K562 (cell line): ENCODE measurements around the gene ZNF488. TPM values are rescaled to one million over a fixed set of nuclear protein-coding genes. Genes with fewer than 3 reads are reported as not detected.

Experiments used
- ATF7 ChIP-seq: fragments of 450-650 bp; IDR thresholded peaks from 2 replicates; pipeline ENCODE4 v1.7.1; 2014; ENCODE audit warnings: mild to moderate bottlenecking, moderate library complexity
- BHLHE40 ChIP-seq: IDR thresholded peaks from 2 replicates; pipeline ENCODE4 v1.6.1; 2011; ENCODE audit warnings: low read length, improper control_type of control experiment
- JUN ChIP-seq, 2 experiments: sonication (generic) in 1 of 2; formaldehyde crosslinking in 1 of 2; IDR thresholded peaks; 2 replicates each; pipeline versions ENCODE4 v1.6.1 to v1.8.0; 2012 to 2022; ENCODE audit warnings: borderline replicate concordance in 2 of 2, mild to moderate bottlenecking in 2 of 2, improper control_type of control experiment in 1 of 2, low read depth in 1 of 2, low read length in 1 of 2, missing genetic modification reagents in 1 of 2
- JUND ChIP-seq, 2 experiments: IDR thresholded peaks; 2 replicates in 1 of 2; 3 replicates in 1 of 2; pipeline ENCODE4 v1.6.1; 2011; ENCODE audit warnings: borderline replicate concordance in 2 of 2, low read depth in 2 of 2, low read length in 2 of 2, improper control_type of control experiment in 1 of 2, missing biosample characterization in 1 of 2, missing genetic modification characterization in 1 of 2, missing genetic modification reagents in 1 of 2
- POLR2G ChIP-seq: fragments of 200-400 bp; formaldehyde crosslinking; IDR thresholded peaks from 2 replicates; pipeline ENCODE4 v1.6.1; 2017; ENCODE audit warnings: low read depth, mild to moderate bottlenecking, antibody characterized with exemption, low read length, moderate library complexity
- RAD21 ChIP-seq, 2 experiments: fragments of 250-450 bp in 1 of 2; fragments of 450-650 bp in 1 of 2; sonication (Bioruptor Pico) in 1 of 2; formaldehyde crosslinking in 1 of 2; IDR thresholded peaks in 1 of 2; conservative IDR thresholded peaks in 1 of 2; 2 replicates each; pipeline versions ENCODE4 v1.4.0 to v1.8.0; 2020 to 2022; ENCODE audit warnings: mild to moderate bottlenecking in 2 of 2, moderate library complexity in 1 of 2
- SMC3 ChIP-seq: conservative IDR thresholded peaks from 2 replicates; pipeline ENCODE4 v1.6.1; 2011; ENCODE audit warnings: low read depth, low read length, improper control_type of control experiment; ENCODE audit not compliant: insufficient read depth
- SPI1 ChIP-seq: IDR thresholded peaks from 2 replicates; pipeline ENCODE4 v1.6.1; 2011; ENCODE audit warnings: low read depth, low read length, control low read depth, borderline replicate concordance
- ZNF24 ChIP-seq: fragments of 450-650 bp; IDR thresholded peaks from 2 replicates; pipeline ENCODE4 v1.6.1; 2016
- ZNF695 ChIP-seq: fragments of 450-650 bp; formaldehyde crosslinking; IDR thresholded peaks from 2 replicates; pipeline ENCODE4 v1.4.0; 2020; ENCODE audit warnings: mild to moderate bottlenecking, moderate library complexity
- polyA plus RNA-seq, 8 experiments: library from polyadenylated mRNA; depleted of rRNA in 4 of 8; stranded (reverse) in 5 of 8; unstranded in 3 of 8; fragments of >200 nt; fragmentation: Nextera tagmentation in 2 of 8; fragmentation: Illumina TruSeq in 1 of 8; extraction: Ambion mirVana in 2 of 8; extraction: Trizol in 1 of 8; gene quantifications; 2 replicates each; pipeline versions ENCODE4 v1.2.1 to v1.2.3, GENCODE V29; 2011 to 2014; ENCODE audit warnings: inconsistent platforms in 1 of 8, missing spikeins in 1 of 8
- total RNA-seq, 7 experiments: library from RNA; depleted of rRNA in 6 of 7; stranded (reverse); fragments of >200 nt in 6 of 7; fragmentation: Illumina TruSeq in 2 of 7; extraction: Trizol in 2 of 7; gene quantifications; 2 replicates each; pipeline versions ENCODE4 v1.2.1 to v1.2.3, GENCODE V29; 2011 to 2021; ENCODE audit warnings: low replicate concordance in 1 of 7
- TF ChIP-seq, protein P1 (sequence below), 2 experiments: fragments of 450-650 bp; formaldehyde crosslinking in 1 of 2; IDR thresholded peaks; 2 replicates each; pipeline versions ENCODE4 v1.4.0 to v1.6.1; 2014 to 2020; ENCODE audit warnings: mild to moderate bottlenecking in 2 of 2, borderline replicate concordance in 1 of 2, low read depth in 1 of 2
- TF ChIP-seq, protein P2 (sequence below): fragments of 450-650 bp; formaldehyde crosslinking; IDR thresholded peaks from 2 replicates; pipeline ENCODE4 v1.4.0; 2020; ENCODE audit warnings: mild to moderate bottlenecking, moderate library complexity
- TF ChIP-seq, protein P3 (sequence below): fragments of 250-450 bp; sonication (Bioruptor Pico); IDR thresholded peaks from 2 replicates; pipeline ENCODE4 v1.5.0; 2021; ENCODE audit warnings: mild to moderate bottlenecking, borderline replicate concordance

Gene ZNF488
- total and polyA plus RNA-seq, 9 of the 15 experiments (the other 6 are each of a cell fraction or from before 2014, with no cell fraction given), result 0.03 to 0.09 (median 0.05) TPM; not detected in 3

- TF ChIP-seq, protein P1, sequence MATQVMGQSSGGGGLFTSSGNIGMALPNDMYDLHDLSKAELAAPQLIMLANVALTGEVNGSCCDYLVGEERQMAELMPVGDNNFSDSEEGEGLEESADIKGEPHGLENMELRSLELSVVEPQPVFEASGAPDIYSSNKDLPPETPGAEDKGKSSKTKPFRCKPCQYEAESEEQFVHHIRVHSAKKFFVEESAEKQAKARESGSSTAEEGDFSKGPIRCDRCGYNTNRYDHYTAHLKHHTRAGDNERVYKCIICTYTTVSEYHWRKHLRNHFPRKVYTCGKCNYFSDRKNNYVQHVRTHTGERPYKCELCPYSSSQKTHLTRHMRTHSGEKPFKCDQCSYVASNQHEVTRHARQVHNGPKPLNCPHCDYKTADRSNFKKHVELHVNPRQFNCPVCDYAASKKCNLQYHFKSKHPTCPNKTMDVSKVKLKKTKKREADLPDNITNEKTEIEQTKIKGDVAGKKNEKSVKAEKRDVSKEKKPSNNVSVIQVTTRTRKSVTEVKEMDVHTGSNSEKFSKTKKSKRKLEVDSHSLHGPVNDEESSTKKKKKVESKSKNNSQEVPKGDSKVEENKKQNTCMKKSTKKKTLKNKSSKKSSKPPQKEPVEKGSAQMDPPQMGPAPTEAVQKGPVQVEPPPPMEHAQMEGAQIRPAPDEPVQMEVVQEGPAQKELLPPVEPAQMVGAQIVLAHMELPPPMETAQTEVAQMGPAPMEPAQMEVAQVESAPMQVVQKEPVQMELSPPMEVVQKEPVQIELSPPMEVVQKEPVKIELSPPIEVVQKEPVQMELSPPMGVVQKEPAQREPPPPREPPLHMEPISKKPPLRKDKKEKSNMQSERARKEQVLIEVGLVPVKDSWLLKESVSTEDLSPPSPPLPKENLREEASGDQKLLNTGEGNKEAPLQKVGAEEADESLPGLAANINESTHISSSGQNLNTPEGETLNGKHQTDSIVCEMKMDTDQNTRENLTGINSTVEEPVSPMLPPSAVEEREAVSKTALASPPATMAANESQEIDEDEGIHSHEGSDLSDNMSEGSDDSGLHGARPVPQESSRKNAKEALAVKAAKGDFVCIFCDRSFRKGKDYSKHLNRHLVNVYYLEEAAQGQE (IDR thresholded peaks at IDR 0.05; ENCODE audit: borderline replicate concordance), result peak; percentile 93
- TF ChIP-seq, protein P1 (CRISPR knock-in tag; IDR thresholded peaks at IDR 0.05; ENCODE audit: low read depth), result no peak
- no peak for TF ChIP-seq ZNF695 (CRISPR knock-in tag)
- 0 out of 2 replicates have a peak, but pooled peaks have one; percentile 8 for TF ChIP-seq ZNF24
- TF ChIP-seq ATF7, result peak; percentile 89
- TF ChIP-seq SMC3, result peak; percentile 96
- TF ChIP-seq JUND (IDR thresholded peaks at IDR 0.05; ENCODE audit: borderline replicate concordance, low read depth, low read length), result peak; percentile 79
- TF ChIP-seq JUND (tag; IDR thresholded peaks at IDR 0.05; ENCODE audit: borderline replicate concordance, low read depth, low read length), result peak; percentile 61
- peak; percentile 55; the same call in 1 of the 2 replicates for TF ChIP-seq JUN (IDR thresholded peaks at IDR 0.05; ENCODE audit: borderline replicate concordance, low read depth, low read length)
- TF ChIP-seq JUN (CRISPR knock-in tag; IDR thresholded peaks at IDR 0.05; ENCODE audit: borderline replicate concordance), result no peak
- no peak for TF ChIP-seq SPI1
- TF ChIP-seq BHLHE40, result peak; percentile 20; the same call in 1 of the 2 replicates
- TF ChIP-seq, protein P2, sequence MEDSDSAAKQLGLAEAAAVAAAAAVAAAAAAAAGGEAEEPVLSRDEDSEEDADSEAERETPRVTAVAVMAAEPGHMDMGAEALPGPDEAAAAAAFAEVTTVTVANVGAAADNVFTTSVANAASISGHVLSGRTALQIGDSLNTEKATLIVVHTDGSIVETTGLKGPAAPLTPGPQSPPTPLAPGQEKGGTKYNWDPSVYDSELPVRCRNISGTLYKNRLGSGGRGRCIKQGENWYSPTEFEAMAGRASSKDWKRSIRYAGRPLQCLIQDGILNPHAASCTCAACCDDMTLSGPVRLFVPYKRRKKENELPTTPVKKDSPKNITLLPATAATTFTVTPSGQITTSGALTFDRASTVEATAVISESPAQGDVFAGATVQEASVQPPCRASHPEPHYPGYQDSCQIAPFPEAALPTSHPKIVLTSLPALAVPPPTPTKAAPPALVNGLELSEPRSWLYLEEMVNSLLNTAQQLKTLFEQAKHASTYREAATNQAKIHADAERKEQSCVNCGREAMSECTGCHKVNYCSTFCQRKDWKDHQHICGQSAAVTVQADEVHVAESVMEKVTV (CRISPR knock-in tag), result peak; percentile 91
- peak; percentile 91 to 97 for TF ChIP-seq RAD21 (CRISPR knock-in tag; conservative IDR thresholded peaks at IDR 0.05 in 1 of 2, IDR thresholded peaks at IDR 0.05 in 1 of 2)
- TF ChIP-seq POLR2G, result no peak
- TF ChIP-seq, protein P3, sequence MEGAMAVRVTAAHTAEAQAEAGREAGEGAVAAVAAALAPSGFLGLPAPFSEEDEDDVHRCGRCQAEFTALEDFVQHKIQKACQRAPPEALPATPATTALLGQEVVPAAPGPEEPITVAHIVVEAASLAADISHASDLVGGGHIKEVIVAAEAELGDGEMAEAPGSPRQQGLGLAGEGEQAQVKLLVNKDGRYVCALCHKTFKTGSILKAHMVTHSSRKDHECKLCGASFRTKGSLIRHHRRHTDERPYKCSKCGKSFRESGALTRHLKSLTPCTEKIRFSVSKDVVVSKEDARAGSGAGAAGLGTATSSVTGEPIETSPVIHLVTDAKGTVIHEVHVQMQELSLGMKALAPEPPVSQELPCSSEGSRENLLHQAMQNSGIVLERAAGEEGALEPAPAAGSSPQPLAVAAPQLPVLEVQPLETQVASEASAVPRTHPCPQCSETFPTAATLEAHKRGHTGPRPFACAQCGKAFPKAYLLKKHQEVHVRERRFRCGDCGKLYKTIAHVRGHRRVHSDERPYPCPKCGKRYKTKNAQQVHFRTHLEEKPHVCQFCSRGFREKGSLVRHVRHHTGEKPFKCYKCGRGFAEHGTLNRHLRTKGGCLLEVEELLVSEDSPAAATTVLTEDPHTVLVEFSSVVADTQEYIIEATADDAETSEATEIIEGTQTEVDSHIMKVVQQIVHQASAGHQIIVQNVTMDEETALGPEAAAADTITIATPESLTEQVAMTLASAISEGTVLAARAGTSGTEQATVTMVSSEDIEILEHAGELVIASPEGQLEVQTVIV, result no peak
Measured at GRCh38 chr10:47340608-47341170, 43.4 kb downstream of the ZNF488 start (continued).
